ENCODE data around the gene THRB.
"Not testable (repeated sequence)": the region's sequence is repeated elsewhere in the genome, so short reads cannot be mapped to it uniquely, and the experiment has no call there.

Gene THRB

GRCh38 chr3:24400450-24400849 is 94.2 kb downstream of the THRB start:
- DNase-seq = no peak

- DNase-seq = no peak
Observed at GRCh38 chr3:24400015-24400414, 94.6 kb downstream of the THRB start.

- DNase-seq = no peak
Observed at GRCh38 chr3:24399614-24400013, 95.0 kb downstream of the THRB start.

- DNase-seq = not testable (repeated sequence)
Observed at GRCh38 chr3:24398712-24399111, 95.9 kb downstream of the THRB start.

GRCh38 chr3:24396338-24396737 is 98.3 kb downstream of the THRB start:
- no peak for DNase-seq

GRCh38 chr3:24394754-24395153 is 99.9 kb downstream of the THRB start:
- DNase-seq = no peak

- no peak for DNase-seq
Observed at GRCh38 chr3:24393316-24393715, 101.3 kb downstream of the THRB start.

- DNase-seq = no peak
Observed at GRCh38 chr3:24390169-24391130, 104.2 kb downstream of the THRB start.

- DNase-seq = no peak
Observed at GRCh38 chr3:24389108-24390090, 105.3 kb downstream of the THRB start.

GRCh38 chr3:24388611-24389010 is 106.0 kb downstream of the THRB start:
- no peak for DNase-seq

- no peak for DNase-seq
Observed at GRCh38 chr3:24388159-24388558, 106.5 kb downstream of the THRB start.

GRCh38 chr3:24387493-24387892 is 107.2 kb downstream of the THRB start:
- DNase-seq = no peak

GRCh38 chr3:24387000-24387399 is 107.7 kb downstream of the THRB start:
- DNase-seq = no peak

- no peak for DNase-seq
Observed at GRCh38 chr3:24386458-24386857, 108.2 kb downstream of the THRB start.

GRCh38 chr3:24385012-24385615 is 109.5 kb downstream of the THRB start:
- no peak for DNase-seq

- DNase-seq = no peak
Observed at GRCh38 chr3:24382647-24383046, 112.0 kb downstream of the THRB start.

- DNase-seq = no peak
Observed at GRCh38 chr3:24379936-24380335, 114.7 kb downstream of the THRB start.

- no peak for DNase-seq
Observed at GRCh38 chr3:24378313-24378712, 116.3 kb downstream of the THRB start.

- DNase-seq = no peak
Observed at GRCh38 chr3:24377218-24377993, 117.2 kb downstream of the THRB start.

GRCh38 chr3:24375947-24376384 is 118.7 kb downstream of the THRB start:
- DNase-seq = no peak

GRCh38 chr3:24374801-24375200 is 119.8 kb downstream of the THRB start:
- no peak for DNase-seq

Measured in T-helper 2 cell (primary cell).